GDM1 (cell line): Measurements from ENCODE around the gene SIK3.

Experiments
- DNase-seq: peaks from one replicate; lab custom pipeline; 2025; lab: John Stamatoyannopoulos, UW

The SIK3 gene

DNA sequence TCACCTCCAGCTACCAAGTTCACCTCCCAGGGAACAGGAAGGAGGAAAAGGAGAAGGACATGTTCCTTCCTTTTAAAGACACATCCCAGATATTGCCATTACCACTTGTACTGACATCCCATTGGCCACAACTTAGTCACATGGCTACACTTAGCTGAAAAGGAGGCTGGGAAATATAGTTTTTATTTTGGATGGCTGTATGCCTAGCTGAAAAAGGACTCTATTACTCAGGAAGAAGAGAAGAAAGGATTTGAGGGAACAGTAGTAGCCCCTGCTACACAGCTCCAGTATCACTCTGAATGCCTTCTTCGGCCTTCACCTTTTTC, 304.5 kb downstream of the SIK3 start:
- DNase-seq, result peak; percentile 3
